B cell (primary cell): ENCODE measurements around the gene PARD6G. TPM values are rescaled to one million over a fixed set of nuclear protein-coding genes. Genes with fewer than 3 reads are reported as not detected.

Experiments used
- ATAC-seq: fragments of 200-7000 bp; cut with Tn5 transposase; one replicate; pipeline ENCODE4 v1.10.0; 2021; ENCODE audit warnings: low read depth, mild to moderate bottlenecking, moderate number of reproducible peaks, moderate library complexity
- CTCF ChIA-PET: fragments of 350-600 bp; sonication (Branson Sonifier 250); formaldehyde crosslinking; loops from one replicate; lab custom pipeline; 2021; ENCODE audit warnings: antibody characterized with exemption, inconsistent platforms; lab: Charles Lee
- POLR2A ChIA-PET: fragments of 350-600 bp; sonication (Branson Sonifier 250); formaldehyde crosslinking; loops from one replicate; lab custom pipeline; 2021; ENCODE audit warnings: antibody characterized with exemption; lab: Charles Lee
- DNase-seq: peaks from one replicate; pipeline ENCODE4 v3.0.0; 2013
- H2AFZ ChIP-seq: 2 replicates; pipeline ENCODE4 v1.6.1; 2012; ENCODE audit warnings: mild to moderate bottlenecking, low read depth, low read length; ENCODE audit not compliant: insufficient read depth, poor library complexity, severe bottlenecking
- H3K27ac ChIP-seq, 2 donors: 1 replicate in 1 of 2; 2 replicates in 1 of 2; pipeline ENCODE4 v1.5.1; 2012 to 2013; ENCODE audit warnings: low read length in 2 of 2, mild to moderate bottlenecking in 2 of 2, moderate library complexity in 1 of 2
- H3K27me3 ChIP-seq, 4 experiments: fragments of 200-600 bp in 1 of 4; sonication (generic) in 1 of 4; replicated peaks in 1 of 4; 1 replicate in 2 of 4; 2 replicates in 2 of 4; pipeline versions ENCODE4 v1.6.1 to v1.7.0; 2013 to 2016; ENCODE audit warnings: low read length in 3 of 4, mild to moderate bottlenecking in 2 of 4, mixed read lengths in 1 of 4, moderate library complexity in 1 of 4; ENCODE audit not compliant: insufficient read depth in 4 of 4, control insufficient read depth in 3 of 4; ENCODE audit errors: control extremely low read depth in 1 of 4
- H3K36me3 ChIP-seq, 2 experiments: replicated peaks in 1 of 2; 1 replicate in 1 of 2; 2 replicates in 1 of 2; pipeline versions ENCODE4 v1.6.1 to v1.7.1; 2013; ENCODE audit warnings: low read length in 1 of 2; ENCODE audit not compliant: insufficient read depth in 2 of 2, control insufficient read depth in 1 of 2; ENCODE audit errors: control extremely low read depth in 1 of 2, extremely low read depth in 1 of 2
- H3K4me1 ChIP-seq, 2 donors: fragments of 200-600 bp in 1 of 2; sonication (generic) in 1 of 2; 1 replicate in 1 of 2; 2 replicates in 1 of 2; pipeline versions ENCODE4 v1.5.1 to v1.6.1; 2013 to 2017; ENCODE audit warnings: low read length in 2 of 2; ENCODE audit not compliant: control insufficient read depth in 2 of 2, insufficient read depth in 2 of 2
- H3K4me2 ChIP-seq: replicated peaks from 2 replicates; pipeline ENCODE3; 2012; ENCODE audit warnings: mild to moderate bottlenecking, low read depth, low read length; ENCODE audit not compliant: poor library complexity, severe bottlenecking
- H3K4me3 ChIP-seq, 5 experiments: fragments of 200-600 bp in 1 of 5; sonication (generic) in 1 of 5; 1 replicate in 3 of 5; 2 replicates in 2 of 5; pipeline versions ENCODE4 v1.5.1 to v1.7.0; 2011 to 2016; ENCODE audit warnings: low read length in 4 of 5, mild to moderate bottlenecking in 4 of 5, low read depth in 2 of 5, control low read depth in 1 of 5, moderate library complexity in 1 of 5; ENCODE audit not compliant: insufficient read depth in 1 of 5; ENCODE audit errors: control extremely low read depth in 1 of 5, extremely low read depth in 1 of 5
- H3K79me2 ChIP-seq: fragments of 200-600 bp; sonication (generic); one replicate; pipeline ENCODE4 v1.6.0; 2016; ENCODE audit warnings: low read length; ENCODE audit not compliant: control insufficient read depth, insufficient read depth
- H3K9ac ChIP-seq: fragments of 200-600 bp; sonication (generic); 2 replicates; pipeline ENCODE4 v1.6.1; 2017; ENCODE audit warnings: mild to moderate bottlenecking, low read length, moderate library complexity
- H3K9me3 ChIP-seq, 3 donors: one replicate each; pipeline versions ENCODE4 v1.6.1 to v1.7.1; 2013; ENCODE audit warnings: low read length in 2 of 3; ENCODE audit not compliant: control insufficient read depth in 2 of 3, insufficient read depth in 1 of 3; ENCODE audit errors: control extremely low read depth in 1 of 3
- H4K20me1 ChIP-seq: 2 replicates; pipeline ENCODE4 v1.6.0; 2012; ENCODE audit warnings: mild to moderate bottlenecking, low read length; ENCODE audit not compliant: insufficient read depth, control insufficient read depth, poor library complexity, severe bottlenecking
- H3K27ac Mint-ChIP-seq: one replicate; pipeline ENCODE4 v1.8.0; 2021; ENCODE audit warnings: mixed read lengths
- H3K27me3 Mint-ChIP-seq: one replicate; pipeline ENCODE4 v1.8.0; 2021; ENCODE audit warnings: mixed read lengths
- H3K4me1 Mint-ChIP-seq: one replicate; pipeline ENCODE4 v1.8.0; 2021; ENCODE audit warnings: mixed read lengths
- H3K4me3 Mint-ChIP-seq: one replicate; pipeline ENCODE4 v1.8.0; 2021; ENCODE audit warnings: mixed read lengths
- H3K9me3 Mint-ChIP-seq: one replicate; pipeline ENCODE4 v1.8.0; 2022; ENCODE audit warnings: mixed read lengths; ENCODE audit not compliant: insufficient read depth
- CTCF ChIP-seq: fragments of 200-600 bp; IDR thresholded peaks from one replicate; pipeline ENCODE4 v1.8.0; 2022; ENCODE audit warnings: antibody characterized with exemption, mild to moderate bottlenecking
- EZH2 ChIP-seq: IDR thresholded peaks from 2 replicates; pipeline ENCODE4 v1.6.1; 2012; ENCODE audit warnings: borderline replicate concordance, low read depth, mild to moderate bottlenecking, moderate library complexity, low read length; ENCODE audit not compliant: insufficient read depth, poor library complexity, severe bottlenecking
- WGBS: methylation state at CpG from one replicate; pipeline ENCODE4 v1.1.5; 2013; ENCODE audit warnings: missing lambda C conversion rate; ENCODE audit not compliant: insufficient coverage; 5-methylcytosine and 5-hydroxymethylcytosine counted together
- intact Hi-C: fragments of 100-400 bp; cut with micrococcal nuclease; formaldehyde crosslinking; loops from one replicate; pipeline ENCODE4 v1.10.0; 2022
- polyA plus RNA-seq: library from polyadenylated mRNA; depleted of rRNA; stranded (reverse); fragments of >200 nt; gene quantifications from 2 replicates; pipeline ENCODE4 v1.2.3, GENCODE V29; 2012
- total RNA-seq, 2 donors: library from RNA; stranded (reverse); fragments of 120-200 nt in 1 of 2; gene quantifications; 1 replicate in 1 of 2; 2 replicates in 1 of 2; pipeline versions ENCODE4 v1.2.3 to v1.2.4, GENCODE V29; 2013 to 2022

The PARD6G gene
- total and polyA plus RNA-seq, 2 donors (not counting 1 experiment from before 2014, with no cell fraction given) = not detected

- Mint-ChIP-seq H3K27me3 (no peaks in the 10 kb centered on the region), H3K4me3 (peak overlapping the region; percentile 94), H3K27ac (peak overlapping the region; percentile 92), H3K9me3 (no peaks in the 10 kb centered on the region), H3K4me1 (peaks cover 20% of the 10 kb centered on the region)
- H3K4me2 ChIP-seq = peak overlapping the region; percentile 89
- H3K9me3 ChIP-seq = no peaks in the 10 kb centered on the region
- intact Hi-C loops = loop anchor here (1.0 to 10.0 kb wide), 5 partner anchors 39 to 350 kb away; partner anchors contain the start of genes KCNG2, RBFA, SLC66A2 and TXNL4A
- peak overlapping the region; percentile 76 for H2AFZ ChIP-seq
- no peaks in the 10 kb centered on the region for H3K36me3 ChIP-seq
- peaks cover 10 to 11% of the 10 kb centered on the region in 2 donors for H3K4me1 ChIP-seq
- no peaks in the 10 kb centered on the region for H3K79me2 ChIP-seq
- ChIA-PET POLR2A (interaction anchor here (0.6 kb wide), 1 partner anchor 756 kb away, joined by 4 read pairs; no protein-coding TSS in a partner anchor), CTCF (interaction anchor here (1.6 to 3.2 kb wide), 2 partner anchors 8 to 11 kb away, joined by 5 to 21 read pairs; no protein-coding TSS in a partner anchor)
- peak overlapping the region; percentile 75 for H3K9ac ChIP-seq
- peak overlapping the region; percentile 55 to 76 (median 66) for H3K4me3 ChIP-seq
- DNase-seq (peak; percentile 86), ATAC-seq (peak; percentile 86)
- WGBS = 33% methylated on average over 46 of the region's 52 CpGs
- no peak for TF ChIP-seq EZH2
- TF ChIP-seq CTCF = no peak
- no peaks in the 10 kb centered on the region for H4K20me1 ChIP-seq
- no peaks in the 10 kb centered on the region for H3K27me3 ChIP-seq
- H3K27ac ChIP-seq = no peak overlapping the region
Observed at GRCh38 chr18:80147418-80148325, 99.6 kb downstream of the PARD6G start.
